HG02973 (cell line): Measurements from ENCODE around the gene ZBTB43.
A peak's percentile ranks its signal among the peaks of the same experiment; 100 is the strongest.

Source experiments
- ATAC-seq: cut with Tn5 transposase; IDR thresholded peaks from one replicate; pipeline ENCODE4 v1.9.1; 2021; ENCODE audit warnings: moderate library complexity; ENCODE audit not compliant: unreplicated experiment

Gene ZBTB43

DNA sequence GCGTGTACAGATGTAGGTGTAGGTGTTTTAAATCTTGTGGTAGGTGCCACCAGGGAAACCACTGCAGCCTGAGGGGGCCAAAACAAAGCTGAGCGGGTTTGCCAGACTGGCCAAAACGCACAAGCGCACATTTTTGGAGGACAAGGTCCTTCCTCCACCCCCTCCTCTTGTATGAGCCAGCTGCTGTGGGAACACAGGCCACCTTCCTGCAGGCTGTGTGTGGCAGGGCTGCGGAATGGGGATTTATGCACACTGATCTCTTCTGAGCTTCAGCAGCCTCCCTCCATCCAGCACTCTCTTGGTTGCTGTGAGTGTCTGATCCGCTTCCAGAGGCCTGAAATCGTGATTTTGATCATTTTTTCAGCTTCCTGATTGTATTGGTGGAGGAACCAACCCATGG is 22.4 kb downstream of the ZBTB43 start:
- ATAC-seq, result no peak

GRCh38 chr9:126829035-126829434 is 24.2 kb downstream of the ZBTB43 start:
- ATAC-seq, result no peak

GRCh38 chr9:126830827-126831226 is 26.0 kb downstream of the ZBTB43 start:
- ATAC-seq, result no peak

- ATAC-seq, result no peak
Measured at GRCh38 chr9:126832440-126832839, 27.6 kb downstream of the ZBTB43 start.

DNA sequence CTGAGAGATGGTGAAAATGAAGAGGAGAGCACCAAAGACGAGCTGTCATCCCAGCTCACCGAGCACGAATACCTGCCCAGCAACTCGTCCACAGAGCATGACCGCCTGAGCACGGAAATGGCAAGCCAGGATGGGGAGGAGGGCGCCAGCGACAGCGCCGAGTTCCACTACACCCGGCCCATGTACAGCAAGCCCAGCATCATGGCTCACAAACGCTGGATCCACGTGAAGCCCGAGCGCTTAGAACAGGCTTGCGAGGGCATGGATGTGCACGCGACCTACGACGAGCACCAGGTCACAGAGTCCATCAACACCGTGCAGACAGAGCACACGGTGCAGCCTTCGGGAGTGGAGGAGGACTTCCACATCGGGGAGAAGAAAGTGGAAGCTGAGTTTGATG is 28.2 kb downstream of the ZBTB43 start:
- ATAC-seq, result no peak

DNA sequence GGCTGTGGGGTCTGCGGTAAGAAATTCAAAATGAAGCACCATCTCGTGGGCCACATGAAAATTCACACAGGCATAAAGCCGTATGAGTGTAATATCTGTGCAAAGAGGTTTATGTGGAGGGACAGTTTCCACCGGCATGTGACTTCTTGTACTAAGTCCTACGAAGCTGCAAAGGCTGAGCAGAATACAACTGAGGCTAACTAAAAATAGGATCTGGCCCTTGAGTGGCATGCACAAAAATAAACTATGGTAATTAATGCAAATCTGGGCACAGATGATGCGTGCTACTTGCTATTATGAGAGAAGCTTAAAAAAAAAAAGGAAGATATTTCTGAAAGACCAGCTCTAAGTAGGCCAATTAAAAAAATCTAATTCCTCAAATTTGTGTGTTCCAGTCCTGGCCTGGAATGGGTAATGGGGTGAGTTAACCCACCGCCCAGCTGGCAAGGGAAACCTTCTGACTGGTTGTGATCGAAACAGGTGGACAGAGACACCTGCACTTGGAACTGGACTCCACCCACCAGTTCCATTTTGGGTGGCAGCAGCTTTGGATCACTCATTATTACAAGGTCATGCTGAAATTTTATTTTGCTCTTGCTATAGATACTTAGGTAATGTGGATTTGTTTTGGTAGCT is 29.0 kb downstream of the ZBTB43 start:
- ATAC-seq, result no peak

DNA sequence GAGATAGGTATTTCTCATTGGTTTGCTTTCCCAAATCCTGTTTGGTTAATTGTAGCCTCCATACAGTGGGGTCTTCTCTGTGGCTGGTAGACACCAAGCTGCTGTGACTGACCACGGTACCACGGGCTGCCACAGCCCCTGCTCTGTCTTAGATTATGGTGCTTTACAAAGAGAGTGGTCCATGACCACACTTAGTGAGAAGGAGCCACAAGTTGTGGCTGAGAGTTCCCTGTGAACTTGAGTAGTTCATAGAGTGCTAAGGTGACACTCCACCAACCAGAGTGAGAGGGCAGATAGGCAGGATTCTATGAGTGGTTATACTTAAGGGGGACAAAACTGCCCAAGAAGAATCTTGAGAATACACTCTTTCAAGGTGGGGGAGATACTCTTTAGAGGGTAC is 29.8 kb downstream of the ZBTB43 start:
- ATAC-seq, result no peak

GRCh38 chr9:126836216-126836615 is 31.4 kb downstream of the ZBTB43 start:
- ATAC-seq, result no peak

GRCh38 chr9:126838055-126838811 is 33.4 kb downstream of the ZBTB43 start:
- ATAC-seq, result no peak

- peak; percentile 65 for ATAC-seq
Measured at GRCh38 chr9:126838895-126839294, 34.1 kb downstream of the ZBTB43 start.

DNA sequence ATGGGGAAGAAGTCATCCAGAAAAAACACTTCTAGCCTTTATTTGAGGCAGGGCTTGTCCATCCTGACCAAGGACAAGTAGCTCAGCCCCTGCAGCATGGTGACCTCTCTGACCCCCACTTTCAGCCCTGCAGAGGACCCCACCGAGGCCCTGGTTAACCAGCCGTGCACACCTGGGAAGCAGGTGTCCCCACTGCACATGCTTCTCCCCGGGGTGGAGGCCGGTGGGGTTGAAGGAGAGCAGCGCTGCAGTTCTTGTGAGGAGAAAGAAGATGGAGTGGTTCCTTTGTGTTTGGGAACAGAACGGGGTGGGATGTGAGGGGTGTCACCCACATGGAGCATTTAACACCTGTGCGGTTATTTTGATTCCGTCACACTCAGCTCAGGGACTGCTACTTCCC is 34.5 kb downstream of the ZBTB43 start:
- ATAC-seq, result no peak

DNA sequence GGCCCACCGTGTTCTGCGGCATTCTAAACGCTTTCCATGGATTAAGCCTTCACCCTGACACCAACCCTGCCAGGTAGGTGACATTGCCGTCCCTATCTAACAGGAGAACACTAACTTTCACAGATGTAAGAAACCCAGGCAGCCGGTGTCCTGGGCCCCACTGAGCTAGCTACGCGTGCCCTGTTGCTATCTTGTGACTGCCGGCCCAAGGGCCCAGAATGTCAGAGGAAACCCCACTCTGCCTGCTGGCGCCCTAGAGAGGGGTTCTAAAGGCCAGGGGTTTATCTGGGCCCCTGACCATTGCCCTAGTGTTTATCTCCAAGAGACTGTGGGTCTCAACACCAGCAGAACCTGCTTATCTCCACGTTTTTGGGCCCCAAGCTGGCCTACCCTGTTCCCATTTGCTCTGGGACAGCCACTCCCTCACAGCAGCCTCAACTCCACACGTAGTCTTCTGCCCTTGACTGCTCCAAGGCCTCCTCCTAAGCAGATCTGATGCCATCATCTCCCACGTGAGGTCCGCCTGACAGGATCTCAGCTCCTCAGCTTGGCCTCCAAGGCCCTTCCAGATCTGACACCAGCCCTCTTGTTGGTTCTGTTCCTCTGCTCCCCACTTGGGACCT is 37.5 kb downstream of the ZBTB43 start:
- no peak for ATAC-seq

DNA sequence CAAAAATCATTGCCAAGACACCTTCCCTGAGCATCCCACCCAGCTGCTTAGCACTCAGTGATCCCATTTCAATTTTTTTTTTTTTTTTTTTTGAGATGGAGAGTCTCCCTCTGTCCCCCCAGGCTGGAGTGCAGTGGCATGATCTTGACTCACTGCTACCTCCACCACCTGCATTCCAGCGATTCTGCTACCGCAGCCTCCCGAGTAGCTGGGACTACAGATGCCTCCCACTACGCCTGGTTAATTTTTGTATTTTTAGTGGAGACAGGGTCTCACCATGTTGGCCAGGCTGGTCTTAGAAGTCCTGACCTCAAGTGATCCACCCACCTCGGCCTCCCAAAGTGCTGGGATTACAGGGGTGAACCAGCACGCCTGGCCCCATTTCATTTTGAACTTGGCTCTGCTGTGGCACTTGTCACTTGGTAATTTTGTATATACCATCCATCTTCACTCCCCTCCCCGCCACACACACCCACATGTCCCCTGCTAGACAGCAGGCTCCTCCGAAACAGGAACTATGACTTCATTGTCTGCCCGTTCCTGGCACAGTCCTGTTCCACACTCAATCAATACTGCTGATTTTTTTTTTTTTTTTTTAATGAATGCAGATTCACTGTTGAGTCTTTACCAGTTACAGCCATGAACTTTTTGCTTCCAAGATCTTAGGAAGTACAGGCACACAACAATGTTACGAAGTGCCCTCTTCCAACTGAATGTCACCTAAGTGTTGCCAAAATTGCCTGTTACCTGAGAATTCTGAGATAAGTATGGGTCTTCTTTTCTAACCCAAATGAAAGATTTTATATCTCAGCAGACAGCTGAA is 38.3 kb downstream of the ZBTB43 start:
- ATAC-seq, result no peak

- ATAC-seq, result no peak
Measured at GRCh38 chr9:126844085-126844484, 39.2 kb downstream of the ZBTB43 start.

- no peak for ATAC-seq
Measured at GRCh38 chr9:126847051-126847450, 42.2 kb downstream of the ZBTB43 start.

- no peak for ATAC-seq
Measured at GRCh38 chr9:126849591-126850225, 44.9 kb downstream of the ZBTB43 start.

DNA sequence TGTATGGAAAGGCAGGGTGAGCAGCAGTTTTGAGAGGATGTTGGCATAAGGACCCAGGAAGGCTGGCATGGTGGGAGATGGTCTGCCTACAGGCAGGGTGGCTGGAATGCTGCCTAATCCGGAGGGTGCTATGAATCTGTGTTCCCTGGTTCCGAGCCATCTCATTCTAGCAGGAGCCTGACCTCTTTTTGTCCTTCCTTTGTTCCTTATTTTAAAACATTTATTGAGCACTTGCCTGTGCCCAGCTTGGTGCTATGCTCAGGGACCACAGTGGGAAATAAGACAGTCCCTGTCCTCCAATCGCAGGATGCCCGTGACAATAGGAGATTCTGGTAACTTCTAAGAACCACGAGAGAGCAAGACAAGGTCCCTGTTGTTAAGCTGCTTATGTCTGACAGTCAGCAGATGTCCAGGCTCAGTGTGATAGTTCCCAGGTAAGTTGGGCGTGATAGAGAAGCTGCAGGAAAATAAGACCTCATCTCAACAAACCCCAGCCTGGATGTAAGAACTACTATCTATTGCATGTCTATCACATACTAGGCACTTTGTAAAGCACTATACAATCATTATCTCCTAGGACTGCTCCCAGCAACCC is 46.5 kb downstream of the ZBTB43 start:
- no peak for ATAC-seq

GRCh38 chr9:126852086-126852688 is 47.3 kb downstream of the ZBTB43 start:
- no peak for ATAC-seq

GRCh38 chr9:126853667-126854066 is 48.8 kb downstream of the ZBTB43 start:
- no peak for ATAC-seq

GRCh38 chr9:126854734-126855133 is 49.9 kb downstream of the ZBTB43 start:
- no peak for ATAC-seq
